MM.1S (cell line): ENCODE measurements around the gene SIRT7.

Experiments used
- CTCF ChIP-seq: fragments of 300-600 bp; sonication (generic); IDR thresholded peaks from 2 replicates; pipeline ENCODE4 v1.5.1; 2016; ENCODE audit warnings: antibody characterized with exemption, low read length, mixed read lengths
- EZH2 ChIP-seq: fragments of 300-600 bp; sonication (generic); optimal IDR thresholded peaks from 2 replicates; pipeline ENCODE3; 2017; ENCODE audit warnings: low read depth, mild to moderate bottlenecking, antibody characterized with exemption, low read length, mixed read lengths
- EZH2phosphoT487 ChIP-seq: fragments of 300-600 bp; sonication (generic); IDR thresholded peaks from 2 replicates; pipeline ENCODE4 v1.6.1; 2018; ENCODE audit warnings: antibody characterized with exemption, low read length

GRCh38 chr17:81934850-81935708 is 17.1 kb upstream of the SIRT7 start:
- TF ChIP-seq EZH2 (no peak), CTCF (no peak), EZH2phosphoT487 (no peak)
